IPS-18c (cell line): ENCODE results near the gene DHCR24.
"Not testable (repeated sequence)": the region's sequence is repeated elsewhere in the genome, so short reads cannot be mapped to it uniquely, and the experiment has no call there.

Experiments
- H3K4me3 ChIP-seq: 2 replicates; pipeline ENCODE4 v1.7.0; 2013; ENCODE audit warnings: low read depth, mild to moderate bottlenecking, low read length, moderate library complexity; ENCODE audit not compliant: insufficient read depth
- H3K9me3 ChIP-seq: one replicate; pipeline ENCODE4 v1.6.1; 2013; ENCODE audit warnings: mild to moderate bottlenecking, low read length, moderate library complexity; ENCODE audit not compliant: control insufficient read depth, insufficient read depth

DHCR24 gene

GRCh38 chr1:54886724-54887664, at the start of gene DHCR24:
DHCR24 (minus strand) TSS chr1:54887195; CDS start chr1:54887119, 76 bp downstream.
- Histone ChIP-seq H3K9me3 (no peaks in the 10 kb centered on the region), H3K4me3 (peak within 1 kb of the TSS; percentile 93)

- Histone ChIP-seq H3K9me3 (no peaks in the 10 kb centered on the region), H3K4me3 (no peak overlapping the region)
Observed at GRCh38 chr1:54936791-54937190, 49.8 kb upstream of the DHCR24 start.

- Histone ChIP-seq H3K4me3 (no peak overlapping the region), H3K9me3 (no peaks in the 10 kb centered on the region)
Observed at GRCh38 chr1:54934869-54935268, 47.9 kb upstream of the DHCR24 start.

GRCh38 chr1:54934081-54934480, 47.1 kb upstream of the DHCR24 start:
- H3K9me3 ChIP-seq, H3K4me3 ChIP-seq: not testable (repeated sequence)

GRCh38 chr1:54931275-54931840, 44.4 kb upstream of the DHCR24 start:
- no peaks in the 10 kb centered on the region for H3K9me3 ChIP-seq
- H3K4me3 ChIP-seq: no peak overlapping the region

GRCh38 chr1:54929700-54930099, 42.7 kb upstream of the DHCR24 start:
- peaks cover 3% of the 10 kb centered on the region for H3K9me3 ChIP-seq
- H3K4me3 ChIP-seq: no peak overlapping the region

- no peak overlapping the region for H3K4me3 ChIP-seq
- peaks cover 5% of the 10 kb centered on the region for H3K9me3 ChIP-seq
Observed at GRCh38 chr1:54928327-54928726, 41.3 kb upstream of the DHCR24 start.

- Histone ChIP-seq H3K9me3 (peaks cover 5% of the 10 kb centered on the region), H3K4me3 (no peak overlapping the region)
Observed at GRCh38 chr1:54927472-54928240, 40.7 kb upstream of the DHCR24 start.

- Histone ChIP-seq H3K9me3 (peaks cover 5% of the 10 kb centered on the region), H3K4me3 (no peak overlapping the region)
Observed at GRCh38 chr1:54926970-54927369, 40.0 kb upstream of the DHCR24 start.

- Histone ChIP-seq H3K4me3 (no peak overlapping the region), H3K9me3 (peaks cover 5% of the 10 kb centered on the region)
Observed at GRCh38 chr1:54922921-54923421, 36.0 kb upstream of the DHCR24 start.

GRCh38 chr1:54922040-54922761, 35.2 kb upstream of the DHCR24 start:
- peaks cover 5% of the 10 kb centered on the region for H3K9me3 ChIP-seq
- H3K4me3 ChIP-seq: no peak overlapping the region

- Histone ChIP-seq H3K4me3 (no peak overlapping the region), H3K9me3 (peaks cover 2% of the 10 kb centered on the region)
Observed at GRCh38 chr1:54919367-54920359, 32.7 kb upstream of the DHCR24 start.

- not testable (repeated sequence) for H3K4me3 ChIP-seq, H3K9me3 ChIP-seq
Observed at GRCh38 chr1:54911076-54911475, 24.1 kb upstream of the DHCR24 start.

GRCh38 chr1:54906586-54906985, 19.6 kb upstream of the DHCR24 start:
- no peak overlapping the region for H3K4me3 ChIP-seq
- H3K9me3 ChIP-seq: peaks cover 4% of the 10 kb centered on the region

GRCh38 chr1:54904476-54905048, 17.6 kb upstream of the DHCR24 start:
- H3K9me3 ChIP-seq: peaks cover 4% of the 10 kb centered on the region
- H3K4me3 ChIP-seq: no peak overlapping the region

- Histone ChIP-seq H3K9me3 (no peaks in the 10 kb centered on the region), H3K4me3 (no peak overlapping the region)
Observed at GRCh38 chr1:54894271-54894670, 7.3 kb upstream of the DHCR24 start.
